ENCODE measurements around the gene PCSK1.
"Not testable (repeated sequence)": the region's sequence is repeated elsewhere in the genome, so short reads cannot be mapped to it uniquely, and the experiment has no call there.

Gene PCSK1

GRCh38 chr5:96425443-96425842 lies 7.6 kb downstream of the PCSK1 start:
- no peak for DNase-seq

- DNase-seq, result no peak
These were observed 17.2 kb downstream of the PCSK1 start for GRCh38 chr5:96415897-96416296.

GRCh38 chr5:96412868-96413449 lies 20.1 kb downstream of the PCSK1 start:
- DNase-seq, result no peak

GRCh38 chr5:96410013-96410412 lies 23.0 kb downstream of the PCSK1 start:
- no peak for DNase-seq

- DNase-seq, result no peak
These were observed 24.1 kb downstream of the PCSK1 start for GRCh38 chr5:96408841-96409538.

- peak; percentile 38 for DNase-seq
These were observed 24.8 kb downstream of the PCSK1 start for GRCh38 chr5:96408210-96408777.

GRCh38 chr5:96407436-96407835 lies 25.6 kb downstream of the PCSK1 start:
- DNase-seq, result no peak

GRCh38 chr5:96404191-96404867 lies 28.7 kb downstream of the PCSK1 start:
- DNase-seq, result peak; percentile 49

GRCh38 chr5:96402500-96402899 lies 30.5 kb downstream of the PCSK1 start:
- no peak for DNase-seq

- no peak for DNase-seq
These were observed 36.2 kb downstream of the PCSK1 start for GRCh38 chr5:96396878-96397277.

GRCh38 chr5:96395295-96395694 lies 37.8 kb downstream of the PCSK1 start:
- DNase-seq, result not testable (repeated sequence)

- DNase-seq, result no peak
These were observed 41.1 kb downstream of the PCSK1 start for GRCh38 chr5:96391921-96392320.

GRCh38 chr5:96388176-96388575 lies 44.9 kb downstream of the PCSK1 start:
- peak; percentile 3 for DNase-seq

GRCh38 chr5:96387616-96388015 lies 45.4 kb downstream of the PCSK1 start:
- no peak for DNase-seq

- no peak for DNase-seq
These were observed 47.5 kb downstream of the PCSK1 start for GRCh38 chr5:96385538-96385937.

GRCh38 chr5:96384353-96384752 lies 48.7 kb downstream of the PCSK1 start:
- DNase-seq, result no peak

GRCh38 chr5:96381526-96381925 lies 51.5 kb downstream of the PCSK1 start:
- DNase-seq, result peak; percentile 2

GRCh38 chr5:96379896-96380295 lies 53.2 kb downstream of the PCSK1 start:
- DNase-seq, result no peak

GRCh38 chr5:96377597-96377996 lies 55.5 kb downstream of the PCSK1 start:
- no peak for DNase-seq

- DNase-seq, result no peak
These were observed 55.9 kb downstream of the PCSK1 start for GRCh38 chr5:96377167-96377566.

- DNase-seq, result no peak
These were observed 58.4 kb downstream of the PCSK1 start for GRCh38 chr5:96374653-96375052.

GRCh38 chr5:96373381-96373733 lies 59.7 kb downstream of the PCSK1 start:
- DNase-seq, result no peak

GRCh38 chr5:96372726-96373380 lies 60.2 kb downstream of the PCSK1 start:
- DNase-seq, result no peak

GRCh38 chr5:96370976-96371375 lies 62.1 kb downstream of the PCSK1 start:
- DNase-seq, result no peak

Measured in hematopoietic multipotent progenitor cell treated with erythropoietin and hydrocortisone succinate and interleukin-3 and kit ligand, for 4 days (in vitro differentiated cells).